Measurements from ENCODE around the gene DLG2.

DLG2 gene

GRCh38 chr11:84215672-84216071 lies 1411.5 kb downstream of the DLG2 start:
- DNase-seq (ENCODE audit: low spot score), result no peak
- in situ Hi-C loops (cut with MboI; ENCODE audit: low sequenced_read_pairs, unreplicated experiment), result no loop called here
- TF ChIP-seq CTCF (IDR thresholded peaks at IDR 0.05; ENCODE audit: borderline replicate concordance, control extremely low read depth, extremely low read depth, insufficient read depth, missing control alignments), result no peak

GRCh38 chr11:84214557-84214956 lies 1412.6 kb downstream of the DLG2 start:
- in situ Hi-C loops (cut with MboI; ENCODE audit: low sequenced_read_pairs, unreplicated experiment), result no loop called here
- DNase-seq (ENCODE audit: low spot score), result no peak
- no peak for TF ChIP-seq CTCF (IDR thresholded peaks at IDR 0.05; ENCODE audit: borderline replicate concordance, control extremely low read depth, extremely low read depth, insufficient read depth, missing control alignments)

- TF ChIP-seq CTCF (IDR thresholded peaks at IDR 0.05; ENCODE audit: borderline replicate concordance, control extremely low read depth, extremely low read depth, insufficient read depth, missing control alignments), result no peak
- in situ Hi-C loops (cut with MboI; ENCODE audit: low sequenced_read_pairs, unreplicated experiment), result no loop called here
Observed at GRCh38 chr11:84212468-84213390, 1414.4 kb downstream of the DLG2 start.

GRCh38 chr11:84211896-84212295 lies 1415.2 kb downstream of the DLG2 start:
- no peak for TF ChIP-seq CTCF (IDR thresholded peaks at IDR 0.05; ENCODE audit: borderline replicate concordance, control extremely low read depth, extremely low read depth, insufficient read depth, missing control alignments)
- no peak for DNase-seq (ENCODE audit: low spot score)
- in situ Hi-C loops (cut with MboI; ENCODE audit: low sequenced_read_pairs, unreplicated experiment), result no loop called here

More at GRCh38 chr11:84212468-84213390, 1414.4 kb downstream of the DLG2 start:
- no peak for DNase-seq (ENCODE audit: low spot score)

GRCh38 chr11:84194696-84195095 lies 1432.4 kb downstream of the DLG2 start:
- no peak for DNase-seq (ENCODE audit: low spot score)
- TF ChIP-seq CTCF (IDR thresholded peaks at IDR 0.05; ENCODE audit: borderline replicate concordance, control extremely low read depth, extremely low read depth, insufficient read depth, missing control alignments), result no peak
- in situ Hi-C loops (cut with MboI; ENCODE audit: low sequenced_read_pairs, unreplicated experiment), result no loop called here

GRCh38 chr11:84193706-84194105 lies 1433.4 kb downstream of the DLG2 start:
- DNase-seq (ENCODE audit: low spot score), result no peak
- no peak for TF ChIP-seq CTCF (IDR thresholded peaks at IDR 0.05; ENCODE audit: borderline replicate concordance, control extremely low read depth, extremely low read depth, insufficient read depth, missing control alignments)
- in situ Hi-C loops (cut with MboI; ENCODE audit: low sequenced_read_pairs, unreplicated experiment), result no loop called here
